HCT116 (cell line): ENCODE measurements around the gene TRIM23. TPM values are rescaled to one million over a fixed set of nuclear protein-coding genes. Genes with fewer than 3 reads are reported as not detected.

Source experiments
- ATAC-seq: fragments of 200-7000 bp; cut with Tn5 transposase; 2 replicates; pipeline ENCODE4 v1.9.1; 2020; ENCODE audit warnings: mild to moderate bottlenecking, moderate library complexity
- BruUV-seq: library from RNA; stranded (reverse); fragments of 400-500 nt; replicated peaks from 2 replicates; lab custom pipeline; 2021; lab: Mats Ljungman, UMichigan
- CTCF ChIA-PET: fragments of 300-600 bp; sonication (Branson Sonifier 250); formaldehyde crosslinking; loops from one replicate; lab custom pipeline; 2021; ENCODE audit warnings: antibody characterized with exemption; lab: Charles Lee
- POLR2A ChIA-PET: fragments of 300-600, 350-600 bp; sonication (Branson Sonifier 250); formaldehyde crosslinking; loops from one replicate; lab custom pipeline; 2021; ENCODE audit warnings: antibody characterized with exemption; lab: Charles Lee
- RAD21 ChIA-PET, 2 experiments: fragments of 300-600 bp; sonication (Branson Sonifier 250); formaldehyde crosslinking; loops; one replicate each; lab custom pipeline; 2023; ENCODE audit warnings: low total read pairs in 2 of 2; ENCODE audit not compliant: uncharacterized antibody in 2 of 2, unreplicated experiment in 2 of 2, low non-redundant PET in 1 of 2; lab: Charles Lee
- DNase-seq: peaks from one replicate; pipeline ENCODE4 v3.0.0-alpha.2; 2010; ENCODE audit warnings: low read depth, low spot score
- H2AFZ ChIP-seq: fragments of 200-600 bp; shearing (Covaris generic), sonication (generic); 2 replicates; pipeline ENCODE4 v1.6.1; 2017; ENCODE audit warnings: low read depth, mixed run types, mixed read lengths, antibody characterized with exemption, low read length; ENCODE audit not compliant: poor library complexity, severe bottlenecking
- H3K27ac ChIP-seq: 2 replicates; pipeline ENCODE4 v1.5.1; 2012; ENCODE audit warnings: low read depth, low read length
- H3K27me3 ChIP-seq: fragments of 200-600 bp; sonication (generic); 2 replicates; pipeline ENCODE4 v1.6.1; 2016; ENCODE audit warnings: mixed run types, low read length, mixed read lengths; ENCODE audit not compliant: insufficient read depth
- H3K36me3 ChIP-seq, 2 experiments: fragments of 200-500 bp in 1 of 2; fragments of 200-600 bp in 1 of 2; sonication (Bioruptor generic) in 1 of 2; sonication (generic) in 1 of 2; 2 replicates each; pipeline versions ENCODE4 v1.5.1 to v1.6.1; 2014 to 2016; ENCODE audit warnings: low read length in 2 of 2, inconsistent platforms in 1 of 2, mixed read lengths in 1 of 2, mixed run types in 1 of 2; ENCODE audit not compliant: insufficient read depth in 2 of 2, control insufficient read depth in 1 of 2
- H3K4me1 ChIP-seq, 2 experiments: fragments of 200-600 bp in 1 of 2; sonication (generic) in 1 of 2; 2 replicates each; pipeline versions ENCODE4 v1.5.1 to v1.6.1; 2012 to 2017; ENCODE audit warnings: low read length in 2 of 2, inconsistent platforms in 1 of 2, mild to moderate bottlenecking in 1 of 2, mixed read lengths in 1 of 2, mixed run types in 1 of 2, moderate library complexity in 1 of 2; ENCODE audit not compliant: insufficient read depth in 2 of 2, control insufficient read depth in 1 of 2
- H3K4me2 ChIP-seq: fragments of 200-600 bp; sonication (generic); 2 replicates; pipeline ENCODE4 v1.6.1; 2017; ENCODE audit warnings: mixed run types, low read length, mixed read lengths
- H3K4me3 ChIP-seq, 2 experiments: fragments of 200-600 bp in 1 of 2; sonication (generic) in 1 of 2; replicated peaks in 1 of 2; 2 replicates each; pipeline ENCODE4 v1.5.1; 2011 to 2016; ENCODE audit warnings: low read length in 2 of 2, control low read depth in 1 of 2, low read depth in 1 of 2, mild to moderate bottlenecking in 1 of 2, mixed read lengths in 1 of 2, mixed run types in 1 of 2
- H3K79me2 ChIP-seq: fragments of 200-600 bp; sonication (generic); 2 replicates; pipeline ENCODE4 v1.6.1; 2017; ENCODE audit warnings: mild to moderate bottlenecking, mixed run types, low read length, moderate library complexity, mixed read lengths; ENCODE audit not compliant: insufficient read depth
- H3K9ac ChIP-seq: fragments of 200-600 bp; sonication (generic); 2 replicates; pipeline ENCODE4 v1.6.1; 2016; ENCODE audit warnings: low read length, mixed read lengths
- H3K9me2 ChIP-seq: fragments of 200-600 bp; sonication (generic), shearing (Covaris generic); 2 replicates; pipeline ENCODE4 v1.6.1; 2017; ENCODE audit warnings: mixed run types, mild to moderate bottlenecking, moderate library complexity; ENCODE audit not compliant: insufficient read depth
- H3K9me3 ChIP-seq, 2 experiments: fragments of 200-500 bp in 1 of 2; fragments of 200-600 bp in 1 of 2; sonication (Bioruptor generic) in 1 of 2; sonication (generic) in 1 of 2; 2 replicates each; pipeline ENCODE4 v1.6.1; 2014 to 2017; ENCODE audit warnings: low read length in 2 of 2, mixed read lengths in 2 of 2, inconsistent platforms in 1 of 2, low read depth in 1 of 2, mild to moderate bottlenecking in 1 of 2, mixed run types in 1 of 2, moderate library complexity in 1 of 2; ENCODE audit not compliant: control insufficient read depth in 1 of 2, insufficient read depth in 1 of 2
- H4K20me1 ChIP-seq: fragments of 200-600 bp; sonication (generic), shearing (Covaris generic); 2 replicates; pipeline ENCODE4 v1.6.1; 2017; ENCODE audit warnings: mixed run types, mild to moderate bottlenecking, moderate library complexity; ENCODE audit not compliant: insufficient read depth
- CBX3 ChIP-seq: IDR thresholded peaks from 2 replicates; pipeline ENCODE4 v1.6.1; 2012; ENCODE audit warnings: low read depth
- CEBPB ChIP-seq: IDR thresholded peaks from 2 replicates; pipeline ENCODE4 v1.6.1; 2012; ENCODE audit warnings: low read depth
- EGR1 ChIP-seq: IDR thresholded peaks from 2 replicates; pipeline ENCODE4 v1.6.1; 2012; ENCODE audit warnings: low read depth
- ELF1 ChIP-seq: IDR thresholded peaks from 2 replicates; pipeline ENCODE4 v1.6.1; 2012; ENCODE audit warnings: low read depth, borderline replicate concordance
- EZH2phosphoT487 ChIP-seq: fragments of 200-600 bp; IDR thresholded peaks from 2 replicates; pipeline ENCODE4 v1.6.1; 2018; ENCODE audit warnings: antibody characterized with exemption, borderline replicate concordance
- FOSL1 ChIP-seq: IDR thresholded peaks from 2 replicates; pipeline ENCODE4 v1.6.1; 2012; ENCODE audit warnings: low read depth
- JUND ChIP-seq: IDR thresholded peaks from 2 replicates; pipeline ENCODE4 v1.6.1; 2012
- POLR2A ChIP-seq: IDR thresholded peaks from 2 replicates; pipeline ENCODE4 v1.7.0; 2011; ENCODE audit warnings: borderline replicate concordance; ENCODE audit not compliant: insufficient read depth, insufficient read length; ENCODE audit errors: extremely low read depth
- POLR2AphosphoS5 ChIP-seq: IDR thresholded peaks from 2 replicates; pipeline ENCODE4 v1.6.1; 2011; ENCODE audit warnings: mild to moderate bottlenecking, low read depth, low read length, moderate library complexity
- SIN3A ChIP-seq: IDR thresholded peaks from 2 replicates; pipeline ENCODE4 v1.6.1; 2012; ENCODE audit warnings: low read depth
- SP1 ChIP-seq: IDR thresholded peaks from 2 replicates; pipeline ENCODE4 v1.6.1; 2012; ENCODE audit warnings: low read depth
- SRF ChIP-seq: IDR thresholded peaks from 2 replicates; pipeline ENCODE4 v1.6.1; 2012; ENCODE audit warnings: low read depth
- YY1 ChIP-seq: IDR thresholded peaks from 2 replicates; pipeline ENCODE4 v1.6.1; 2011; ENCODE audit warnings: low read length, low read depth, moderate library complexity, mild to moderate bottlenecking; ENCODE audit not compliant: insufficient replicate concordance; ENCODE audit errors: extremely low read depth
- ZFX ChIP-seq: fragments of 450-650 bp; IDR thresholded peaks from 2 replicates; pipeline ENCODE4 v1.6.1; 2017
- ZNF274 ChIP-seq: fragments of 200-500 bp; sonication (Bioruptor generic); IDR thresholded peaks from 2 replicates; pipeline ENCODE4 v1.6.1; 2014; ENCODE audit warnings: mild to moderate bottlenecking, low read depth, low read length, inconsistent platforms
- intact Hi-C: fragments of 100-400 bp; cut with micrococcal nuclease; formaldehyde crosslinking; loops from 2 replicates; pipeline ENCODE4 v1.10.0; 2022
- total RNA-seq: library from RNA; stranded (reverse); gene quantifications from one replicate; pipeline ENCODE4 v1.2.1, GENCODE V29; 2021; ENCODE audit not compliant: unreplicated experiment
- TF ChIP-seq, protein P1 (sequence below), 3 experiments: fragments of 200-600 bp in 1 of 3; sonication (generic) in 1 of 3; IDR thresholded peaks in 2 of 3; conservative IDR thresholded peaks in 1 of 3; 2 replicates each; pipeline ENCODE4 v1.5.1; 2012 to 2017; ENCODE audit warnings: low read depth in 2 of 3, low read length in 2 of 3, antibody characterized with exemption in 1 of 3, borderline replicate concordance in 1 of 3, control low read depth in 1 of 3, mild to moderate bottlenecking in 1 of 3, mixed read lengths in 1 of 3, mixed run types in 1 of 3, moderate library complexity in 1 of 3; ENCODE audit not compliant: insufficient read depth in 1 of 3
- TF ChIP-seq, protein P2 (sequence below): IDR thresholded peaks from 2 replicates; pipeline ENCODE4 v1.6.1; 2012
- TF ChIP-seq, protein P3 (sequence below): IDR thresholded peaks from 2 replicates; pipeline ENCODE4 v1.6.1; 2012
- TF ChIP-seq, protein P4 (sequence below): IDR thresholded peaks from 2 replicates; pipeline ENCODE4 v1.6.1; 2011; ENCODE audit warnings: mild to moderate bottlenecking, low read length, moderate library complexity; ENCODE audit not compliant: insufficient replicate concordance; ENCODE audit errors: extremely low read depth

Gene TRIM23
- total RNA-seq, 1 experiment from 2014 or later, result 12.2 TPM

DNA sequence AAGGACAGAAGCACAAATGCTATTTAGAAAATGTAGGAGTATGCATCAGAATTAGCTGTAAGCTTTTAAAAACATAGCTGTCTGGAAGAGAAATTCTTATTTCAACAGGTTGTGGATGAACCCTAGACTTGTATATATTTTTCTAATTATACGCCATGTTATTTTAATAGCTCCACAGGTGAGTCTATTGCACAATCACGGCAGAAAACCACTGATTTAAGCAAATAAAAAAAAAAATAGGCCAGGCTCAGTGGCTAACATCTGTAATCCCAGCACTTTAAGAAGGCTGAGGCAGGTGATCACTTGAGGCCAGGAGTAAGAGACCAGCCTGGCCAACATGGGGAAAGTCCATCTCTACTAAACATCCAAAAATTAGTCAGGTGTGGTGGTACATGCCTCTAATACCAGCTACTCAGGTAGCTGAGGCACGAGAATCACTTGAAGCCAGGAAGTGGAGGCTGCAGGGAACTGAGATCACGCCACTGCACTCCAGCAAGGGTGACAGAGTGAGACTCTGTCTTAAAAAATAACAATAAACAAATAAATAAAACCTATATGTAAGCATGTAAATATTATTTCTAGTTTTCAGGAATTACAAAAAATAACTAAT is 11.7 kb downstream of the TRIM23 start (continued):
- TF ChIP-seq, protein P1, sequence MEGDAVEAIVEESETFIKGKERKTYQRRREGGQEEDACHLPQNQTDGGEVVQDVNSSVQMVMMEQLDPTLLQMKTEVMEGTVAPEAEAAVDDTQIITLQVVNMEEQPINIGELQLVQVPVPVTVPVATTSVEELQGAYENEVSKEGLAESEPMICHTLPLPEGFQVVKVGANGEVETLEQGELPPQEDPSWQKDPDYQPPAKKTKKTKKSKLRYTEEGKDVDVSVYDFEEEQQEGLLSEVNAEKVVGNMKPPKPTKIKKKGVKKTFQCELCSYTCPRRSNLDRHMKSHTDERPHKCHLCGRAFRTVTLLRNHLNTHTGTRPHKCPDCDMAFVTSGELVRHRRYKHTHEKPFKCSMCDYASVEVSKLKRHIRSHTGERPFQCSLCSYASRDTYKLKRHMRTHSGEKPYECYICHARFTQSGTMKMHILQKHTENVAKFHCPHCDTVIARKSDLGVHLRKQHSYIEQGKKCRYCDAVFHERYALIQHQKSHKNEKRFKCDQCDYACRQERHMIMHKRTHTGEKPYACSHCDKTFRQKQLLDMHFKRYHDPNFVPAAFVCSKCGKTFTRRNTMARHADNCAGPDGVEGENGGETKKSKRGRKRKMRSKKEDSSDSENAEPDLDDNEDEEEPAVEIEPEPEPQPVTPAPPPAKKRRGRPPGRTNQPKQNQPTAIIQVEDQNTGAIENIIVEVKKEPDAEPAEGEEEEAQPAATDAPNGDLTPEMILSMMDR (IDR thresholded peaks at IDR 0.05 in 2 of 3, conservative IDR thresholded peaks at IDR 0.05 in 1 of 3; ENCODE audit: borderline replicate concordance in 1 of 3, insufficient read depth in 1 of 3, low read depth in 2 of 3, low read length in 2 of 3), result no peak
- no peak for TF ChIP-seq POLR2AphosphoS5
- no peak for TF ChIP-seq ZNF274
- TF ChIP-seq, protein P2, sequence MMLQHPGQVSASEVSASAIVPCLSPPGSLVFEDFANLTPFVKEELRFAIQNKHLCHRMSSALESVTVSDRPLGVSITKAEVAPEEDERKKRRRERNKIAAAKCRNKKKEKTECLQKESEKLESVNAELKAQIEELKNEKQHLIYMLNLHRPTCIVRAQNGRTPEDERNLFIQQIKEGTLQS, result no peak
- TF ChIP-seq, protein P3, sequence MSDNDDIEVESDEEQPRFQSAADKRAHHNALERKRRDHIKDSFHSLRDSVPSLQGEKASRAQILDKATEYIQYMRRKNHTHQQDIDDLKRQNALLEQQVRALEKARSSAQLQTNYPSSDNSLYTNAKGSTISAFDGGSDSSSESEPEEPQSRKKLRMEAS, result no peak
- TF ChIP-seq EZH2phosphoT487, result no peak
- no peak for TF ChIP-seq EGR1
- TF ChIP-seq JUND, result no peak
- no peak for TF ChIP-seq YY1

DNA sequence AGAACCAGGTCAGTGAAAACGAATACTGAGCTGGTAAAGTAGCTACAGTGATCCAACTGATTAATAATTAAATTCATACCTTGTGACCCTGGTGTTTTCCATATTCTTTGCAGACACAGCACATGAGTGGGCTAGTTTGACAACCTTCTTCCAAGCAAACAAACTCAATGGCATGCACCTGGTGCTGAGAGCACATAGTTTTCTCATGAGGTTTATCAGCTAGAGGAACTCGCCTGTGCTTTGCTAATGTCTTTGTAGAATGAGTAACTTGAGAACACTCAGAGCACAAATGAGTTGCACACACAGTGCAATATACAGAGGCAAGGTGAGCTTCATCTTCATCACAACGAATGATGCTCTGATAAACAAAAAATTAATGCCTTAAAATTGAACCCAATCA is 12.6 kb downstream of the TRIM23 start:
- POLR2A ChIA-PET, result no interaction called here
- RAD21 ChIA-PET, result no interaction called here
- Histone ChIP-seq H3K9me3 (no peaks in the 10 kb centered on the region), H3K9me2 (no peaks in the 10 kb centered on the region), H3K4me2 (no peak overlapping the region), H2AFZ (no peak overlapping the region), H3K4me1 (no peaks in the 10 kb centered on the region), H3K36me3 (peaks cover 10 to 16% of the 10 kb centered on the region in 2 experiments; a peak in 3 of 4 replicates), H3K4me3 (no peak overlapping the region), H3K27ac (no peak overlapping the region), H3K79me2 (no peaks in the 10 kb centered on the region), H3K9ac (no peak overlapping the region), H4K20me1 (no peaks in the 10 kb centered on the region), H3K27me3 (no peaks in the 10 kb centered on the region)
- no TSS peak for BruUV-seq
- intact Hi-C loops, result no loop called here
- ATAC-seq (no peak), DNase-seq (no peak)
- CTCF ChIA-PET, result no interaction called here
- TF ChIP-seq SRF, result no peak
- no peak for TF ChIP-seq CBX3
- TF ChIP-seq POLR2AphosphoS5, result no peak
- no peak for TF ChIP-seq JUND
- no peak for TF ChIP-seq SIN3A
- no peak for TF ChIP-seq ZNF274
- no peak for TF ChIP-seq YY1
- TF ChIP-seq, protein P4, sequence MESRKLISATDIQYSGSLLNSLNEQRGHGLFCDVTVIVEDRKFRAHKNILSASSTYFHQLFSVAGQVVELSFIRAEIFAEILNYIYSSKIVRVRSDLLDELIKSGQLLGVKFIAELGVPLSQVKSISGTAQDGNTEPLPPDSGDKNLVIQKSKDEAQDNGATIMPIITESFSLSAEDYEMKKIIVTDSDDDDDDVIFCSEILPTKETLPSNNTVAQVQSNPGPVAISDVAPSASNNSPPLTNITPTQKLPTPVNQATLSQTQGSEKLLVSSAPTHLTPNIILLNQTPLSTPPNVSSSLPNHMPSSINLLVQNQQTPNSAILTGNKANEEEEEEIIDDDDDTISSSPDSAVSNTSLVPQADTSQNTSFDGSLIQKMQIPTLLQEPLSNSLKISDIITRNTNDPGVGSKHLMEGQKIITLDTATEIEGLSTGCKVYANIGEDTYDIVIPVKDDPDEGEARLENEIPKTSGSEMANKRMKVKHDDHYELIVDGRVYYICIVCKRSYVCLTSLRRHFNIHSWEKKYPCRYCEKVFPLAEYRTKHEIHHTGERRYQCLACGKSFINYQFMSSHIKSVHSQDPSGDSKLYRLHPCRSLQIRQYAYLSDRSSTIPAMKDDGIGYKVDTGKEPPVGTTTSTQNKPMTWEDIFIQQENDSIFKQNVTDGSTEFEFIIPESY, result no peak
- no peak for TF ChIP-seq SP1
- no peak for TF ChIP-seq ELF1
- no peak for TF ChIP-seq ZFX
- no peak for TF ChIP-seq EGR1
- no peak for TF ChIP-seq CEBPB
- TF ChIP-seq POLR2A, result no peak
- no peak for TF ChIP-seq FOSL1
- TF ChIP-seq, protein P1 (IDR thresholded peaks at IDR 0.05 in 2 of 3, conservative IDR thresholded peaks at IDR 0.05 in 1 of 3; ENCODE audit: borderline replicate concordance in 1 of 3, insufficient read depth in 1 of 3, low read depth in 2 of 3, low read length in 2 of 3), result no peak
